Measurements from ENCODE around the gene BMPER. TPM values are rescaled to one million over a fixed set of nuclear protein-coding genes. Genes with fewer than 3 reads are reported as not detected.

BMPER gene
- total and polyA plus RNA-seq, 10 of the 15 experiments (the other 5 are each of a cell fraction or from before 2014, with no cell fraction given), result 0.02 to 0.08 TPM; not detected in 8

DNA sequence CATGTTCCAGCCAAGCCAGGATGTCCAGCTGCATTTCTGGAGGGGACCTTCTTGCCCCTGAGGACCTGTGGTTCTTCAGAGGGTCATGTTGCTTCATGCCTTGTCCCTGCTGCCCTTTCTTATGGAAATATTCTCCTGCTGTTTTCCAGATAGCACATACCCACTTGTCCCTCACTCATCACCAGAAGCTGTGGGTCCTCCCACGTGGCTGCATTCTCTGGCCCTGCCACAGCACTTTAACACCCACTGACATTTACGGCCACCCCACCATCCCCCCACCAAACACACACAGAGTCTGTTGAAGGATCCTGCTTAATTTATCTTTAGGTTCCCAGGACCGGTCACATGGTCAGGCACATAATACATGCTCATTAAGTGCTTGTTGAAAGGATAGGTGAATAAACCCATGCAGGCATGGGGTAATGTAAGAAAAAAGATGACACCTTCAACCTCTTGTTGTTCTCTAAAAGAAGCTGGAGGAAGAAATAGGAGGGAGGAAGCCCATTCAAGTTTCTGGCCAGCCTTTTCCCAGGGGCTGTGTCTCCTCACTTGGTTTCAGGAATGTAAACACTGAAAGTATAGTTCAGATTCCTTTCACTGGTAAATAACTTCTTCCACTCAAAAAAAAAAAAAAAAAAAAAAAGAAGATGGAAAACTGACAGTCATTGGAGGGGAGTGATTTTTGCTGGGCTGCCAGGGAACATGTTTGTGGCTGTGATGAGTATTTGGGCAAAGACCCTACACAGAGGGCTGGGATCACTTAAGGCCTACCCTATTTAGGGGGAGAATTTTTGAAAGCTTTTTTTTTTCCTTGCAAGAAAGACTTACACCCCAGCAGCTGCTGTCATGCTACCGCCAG, 19.8 kb upstream of the BMPER start:
- no peak overlapping the region for H3K4me3 ChIP-seq
- TF ChIP-seq NR2C1 (IDR thresholded peaks at IDR 0.05) (no peak), ZNF274 (IDR thresholded peaks at IDR 0.05; ENCODE audit: insufficient read depth, insufficient read length) (no peak), EED (IDR thresholded peaks at IDR 0.05; ENCODE audit: low read depth) (no peak), DPF2 (IDR thresholded peaks at IDR 0.05) (no peak), POLR2AphosphoS5 (IDR thresholded peaks at IDR 0.05; ENCODE audit: low read length) (no peak), YY1 (IDR thresholded peaks at IDR 0.05; ENCODE audit: low read depth, low read length) (no peak), MXI1 (IDR thresholded peaks at IDR 0.05; ENCODE audit: low read depth, low read length) (no peak), CREM (IDR thresholded peaks at IDR 0.05; ENCODE audit: low read depth) (no peak)
- TF ChIP-seq, protein P1, sequence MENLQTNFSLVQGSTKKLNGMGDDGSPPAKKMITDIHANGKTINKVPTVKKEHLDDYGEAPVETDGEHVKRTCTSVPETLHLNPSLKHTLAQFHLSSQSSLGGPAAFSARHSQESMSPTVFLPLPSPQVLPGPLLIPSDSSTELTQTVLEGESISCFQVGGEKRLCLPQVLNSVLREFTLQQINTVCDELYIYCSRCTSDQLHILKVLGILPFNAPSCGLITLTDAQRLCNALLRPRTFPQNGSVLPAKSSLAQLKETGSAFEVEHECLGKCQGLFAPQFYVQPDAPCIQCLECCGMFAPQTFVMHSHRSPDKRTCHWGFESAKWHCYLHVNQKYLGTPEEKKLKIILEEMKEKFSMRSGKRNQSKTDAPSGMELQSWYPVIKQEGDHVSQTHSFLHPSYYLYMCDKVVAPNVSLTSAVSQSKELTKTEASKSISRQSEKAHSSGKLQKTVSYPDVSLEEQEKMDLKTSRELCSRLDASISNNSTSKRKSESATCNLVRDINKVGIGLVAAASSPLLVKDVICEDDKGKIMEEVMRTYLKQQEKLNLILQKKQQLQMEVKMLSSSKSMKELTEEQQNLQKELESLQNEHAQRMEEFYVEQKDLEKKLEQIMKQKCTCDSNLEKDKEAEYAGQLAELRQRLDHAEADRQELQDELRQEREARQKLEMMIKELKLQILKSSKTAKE (IDR thresholded peaks at IDR 0.05; ENCODE audit: low read depth, poor library complexity, severe bottlenecking), result no peak
- TF ChIP-seq, protein P2, sequence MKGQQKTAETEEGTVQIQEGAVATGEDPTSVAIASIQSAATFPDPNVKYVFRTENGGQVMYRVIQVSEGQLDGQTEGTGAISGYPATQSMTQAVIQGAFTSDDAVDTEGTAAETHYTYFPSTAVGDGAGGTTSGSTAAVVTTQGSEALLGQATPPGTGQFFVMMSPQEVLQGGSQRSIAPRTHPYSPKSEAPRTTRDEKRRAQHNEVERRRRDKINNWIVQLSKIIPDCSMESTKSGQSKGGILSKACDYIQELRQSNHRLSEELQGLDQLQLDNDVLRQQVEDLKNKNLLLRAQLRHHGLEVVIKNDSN (IDR thresholded peaks at IDR 0.05; ENCODE audit: borderline replicate concordance, extremely low read length, insufficient read depth, low read depth, low read length), result no peak
- no peaks in the 10 kb centered on the region for H4K20me1 ChIP-seq (ENCODE audit: control insufficient read depth, insufficient read depth)
- BruUV-seq (replicated peaks), result no TSS peak
- no peak for FAIRE-seq
- H3K9ac ChIP-seq (ENCODE audit: control insufficient read depth, insufficient read depth, low read length), result no peak overlapping the region
- ChIA-PET CTCF (interaction anchor here (0.8 to 2.1 kb wide), 2 partner anchors 10 to 11 kb away, joined by 4 to 6 read pairs; no protein-coding TSS in a partner anchor), SMC1A (ENCODE audit: uncharacterized antibody, unreplicated experiment) (no interaction called here), RAD21 (ENCODE audit: unreplicated experiment) (no interaction called here), POLR2A (no interaction called here)
- no peak overlapping the region for H3K27ac ChIP-seq (ENCODE audit: control insufficient read depth, insufficient read depth)
- H3K27me3 ChIP-seq (replicated peaks in 1 of 2; ENCODE audit: control insufficient read depth in 2 of 2, insufficient read depth in 2 of 2, low read length in 1 of 2), result no peaks in the 10 kb centered on the region
- H3K4me1 ChIP-seq (ENCODE audit: control insufficient read depth, insufficient read depth, low read length), result no peaks in the 10 kb centered on the region
- in situ Hi-C loops (cut with MboI) (no loop called here), intact Hi-C loops (cut with micrococcal nuclease; ENCODE audit: unreplicated experiment) (no loop called here)
- H3K4me2 ChIP-seq (ENCODE audit: control insufficient read depth, insufficient read depth), result no peak overlapping the region
- DNase-seq (ENCODE audit: low read depth, low spot score), result no peak
- no peaks in the 10 kb centered on the region for H3K36me3 ChIP-seq (ENCODE audit: control insufficient read depth in 2 of 2, insufficient read depth in 2 of 2, low read length in 1 of 2)
- H2AFZ ChIP-seq (ENCODE audit: control insufficient read depth, low read depth, low read length), result no peak overlapping the region
- ATAC-seq, result no peak
- WGBS (ENCODE audit: insufficient coverage, insufficient replicate concordance, low lambda C conversion rate, missing lambda C conversion rate), result 53% methylated on average over 4 of the region's 4 CpGs
- no peaks in the 10 kb centered on the region for H3K9me3 ChIP-seq (replicated peaks; ENCODE audit: control insufficient read depth, insufficient read depth, low read length)
- no peaks in the 10 kb centered on the region for H3K79me2 ChIP-seq (ENCODE audit: control insufficient read depth, insufficient read depth, low read length)
